Liver (tissue), 9 donors: ENCODE data around the gene PARD3B. TPM values are rescaled to one million over a fixed set of nuclear protein-coding genes. Genes with fewer than 3 reads are reported as not detected.

ENCODE experiments used
- DNase-seq: peaks from one replicate; pipeline ENCODE4 v3.0.0-alpha.2; 2017; ENCODE audit warnings: low spot score
- H3K27ac ChIP-seq, 2 donors: one replicate each; pipeline ENCODE4 v1.7.0; 2013; ENCODE audit warnings: inconsistent platforms in 2 of 2, low read length in 2 of 2, control low read depth in 1 of 2, low read depth in 1 of 2, mild to moderate bottlenecking in 1 of 2
- H3K27me3 ChIP-seq, 4 donors: one replicate each; pipeline versions ENCODE4 v1.6.1 to v1.7.0; 2013; ENCODE audit warnings: low read length in 3 of 4, inconsistent platforms in 1 of 4, mild to moderate bottlenecking in 1 of 4, moderate library complexity in 1 of 4; ENCODE audit not compliant: control insufficient read depth in 4 of 4, insufficient read depth in 4 of 4
- H3K36me3 ChIP-seq, 4 donors: one replicate each; pipeline versions ENCODE4 v1.6.1 to v1.7.0; 2013; ENCODE audit warnings: low read length in 3 of 4, mild to moderate bottlenecking in 3 of 4, low read depth in 1 of 4, moderate library complexity in 1 of 4; ENCODE audit not compliant: control insufficient read depth in 4 of 4, insufficient read depth in 3 of 4
- H3K4me1 ChIP-seq, 4 donors: one replicate each; pipeline versions ENCODE4 v1.6.1 to v1.7.0; 2013; ENCODE audit warnings: low read length in 3 of 4, mild to moderate bottlenecking in 3 of 4, moderate library complexity in 1 of 4; ENCODE audit not compliant: control insufficient read depth in 4 of 4, insufficient read depth in 4 of 4
- H3K4me3 ChIP-seq, 3 donors: one replicate each; pipeline versions ENCODE4 v1.6.1 to v1.7.0; 2013; ENCODE audit warnings: low read length in 3 of 3, control low read depth in 1 of 3, low read depth in 1 of 3, mild to moderate bottlenecking in 1 of 3
- H3K9ac ChIP-seq, 2 donors: one replicate each; pipeline ENCODE4 v1.7.0; 2013; ENCODE audit warnings: low read length in 2 of 2, mild to moderate bottlenecking in 2 of 2, moderate library complexity in 2 of 2, control low read depth in 1 of 2, low read depth in 1 of 2
- H3K9me3 ChIP-seq, 4 donors: one replicate each; pipeline versions ENCODE4 v1.6.1 to v1.7.0; 2013; ENCODE audit warnings: low read length in 3 of 4; ENCODE audit not compliant: control insufficient read depth in 4 of 4
- ATF3 ChIP-seq: IDR thresholded peaks from 2 replicates; pipeline ENCODE4 v1.6.1; 2016; ENCODE audit warnings: antibody characterized with exemption
- CTCF ChIP-seq: fragments of 150-350 bp; IDR thresholded peaks from 2 replicates; pipeline ENCODE4 v1.5.1; 2017; ENCODE audit warnings: improper control_type of control experiment, low read depth, low read length; ENCODE audit not compliant: missing input control
- EGR1 ChIP-seq, 2 donors: IDR thresholded peaks; 2 replicates each; pipeline ENCODE4 v1.6.1; 2016 to 2018; ENCODE audit warnings: antibody characterized with exemption in 2 of 2, low read depth in 2 of 2
- FOXA1 ChIP-seq: IDR thresholded peaks from 2 replicates; pipeline ENCODE4 v1.6.1; 2016; ENCODE audit warnings: antibody characterized with exemption
- FOXA2 ChIP-seq: IDR thresholded peaks from 2 replicates; pipeline ENCODE4 v1.6.1; 2016; ENCODE audit warnings: antibody characterized with exemption
- GABPA ChIP-seq, 2 donors: IDR thresholded peaks in 1 of 2; conservative IDR thresholded peaks in 1 of 2; 2 replicates each; pipeline ENCODE4 v1.6.1; 2016; ENCODE audit warnings: antibody characterized with exemption in 2 of 2, mild to moderate bottlenecking in 1 of 2, moderate library complexity in 1 of 2
- HNF4A ChIP-seq, 2 donors: conservative IDR thresholded peaks; 2 replicates each; pipeline ENCODE4 v1.6.1; 2016; ENCODE audit warnings: antibody characterized with exemption in 2 of 2, mild to moderate bottlenecking in 2 of 2
- HNF4G ChIP-seq: IDR thresholded peaks from 2 replicates; pipeline ENCODE4 v1.6.1; 2016; ENCODE audit warnings: antibody characterized with exemption
- JUND ChIP-seq, 2 donors: IDR thresholded peaks; 2 replicates each; pipeline ENCODE4 v1.6.1; 2016; ENCODE audit warnings: antibody characterized with exemption in 2 of 2
- MAX ChIP-seq: IDR thresholded peaks from 2 replicates; pipeline ENCODE4 v1.6.1; 2016; ENCODE audit warnings: antibody characterized with exemption
- NR2F2 ChIP-seq: IDR thresholded peaks from 2 replicates; pipeline ENCODE4 v1.6.1; 2016; ENCODE audit warnings: antibody characterized with exemption
- RAD21 ChIP-seq, 2 donors: IDR thresholded peaks; 2 replicates each; pipeline ENCODE4 v1.6.1; 2016; ENCODE audit warnings: antibody characterized with exemption in 2 of 2, mild to moderate bottlenecking in 2 of 2
- REST ChIP-seq: IDR thresholded peaks from 2 replicates; pipeline ENCODE4 v1.6.1; 2016; ENCODE audit warnings: antibody characterized with exemption, mild to moderate bottlenecking
- RXRA ChIP-seq, 2 donors: IDR thresholded peaks; 2 replicates each; pipeline ENCODE4 v1.6.1; 2017 to 2018; ENCODE audit warnings: antibody characterized with exemption in 2 of 2, mild to moderate bottlenecking in 1 of 2
- SP1 ChIP-seq: IDR thresholded peaks from 2 replicates; pipeline ENCODE4 v1.6.1; 2018; ENCODE audit warnings: antibody characterized with exemption, mild to moderate bottlenecking
- TAF1 ChIP-seq: conservative IDR thresholded peaks from 2 replicates; pipeline ENCODE4 v1.6.1; 2016; ENCODE audit warnings: antibody characterized with exemption, mild to moderate bottlenecking
- ZBTB33 ChIP-seq: IDR thresholded peaks from 2 replicates; pipeline ENCODE4 v1.6.1; 2016; ENCODE audit warnings: antibody characterized with exemption
- WGBS: extraction: QIAGEN DNeasy Blood & Tissue Kit; methylation state at CpG from one replicate; pipeline ENCODE4 v1.1.7; 2013; 5-methylcytosine and 5-hydroxymethylcytosine counted together
- polyA plus RNA-seq, 2 donors: library from polyadenylated mRNA; stranded (reverse) in 1 of 2; unstranded in 1 of 2; fragments of 200-250 nt in 1 of 2; fragments of >200 nt in 1 of 2; fragmentation: Nextera tagmentation in 1 of 2; extraction: Ambion mirVana in 1 of 2; gene quantifications; one replicate each; pipeline versions ENCODE4 v1.2.1 to v1.2.3, GENCODE V29; 2013 to 2015
- total RNA-seq, 2 donors: library from RNA; depleted of rRNA; stranded (reverse); fragments of >200 nt; gene quantifications; one replicate each; pipeline ENCODE4 v1.2.3, GENCODE V29; 2014
- donor health status: healthy.
- donor health status: healthy.
- donor health status: healthy.
- donor health status: healthy.
- donor health status: healthy.

Gene PARD3B
- total and polyA plus RNA-seq, 4 donors = 1.1 to 10.3 (median 3.7) TPM

- no peak for DNase-seq
- Histone ChIP-seq H3K4me3 (no peak overlapping the region), H3K9ac (no peak overlapping the region), H3K36me3 (no peaks in the 10 kb centered on the region), H3K27ac (no peak overlapping the region), H3K4me1 (no peaks in the 10 kb centered on the region), H3K27me3 (no peaks in the 10 kb centered on the region), H3K9me3 (no peaks in the 10 kb centered on the region)
- TF ChIP-seq FOXA2 = no peak
- TF ChIP-seq GABPA (IDR thresholded peaks at IDR 0.05 in 1 of 2, conservative IDR thresholded peaks at IDR 0.05 in 1 of 2) = no peak
- no peak for TF ChIP-seq CTCF
- TF ChIP-seq SP1 = no peak
- TF ChIP-seq REST = no peak
- no peak for TF ChIP-seq RAD21 (IDR thresholded peaks at IDR 0.05)
- no peak for TF ChIP-seq EGR1 (IDR thresholded peaks at IDR 0.05; ENCODE audit: low read depth in 2 of 2)
- TF ChIP-seq ZBTB33 = no peak
- TF ChIP-seq TAF1 = no peak
- no peak for TF ChIP-seq FOXA1
- TF ChIP-seq HNF4A (conservative IDR thresholded peaks at IDR 0.05) = no peak
- no peak for TF ChIP-seq HNF4G
- TF ChIP-seq RXRA (IDR thresholded peaks at IDR 0.05) = no peak
- TF ChIP-seq JUND (IDR thresholded peaks at IDR 0.05) = no peak
- no peak for TF ChIP-seq MAX
- TF ChIP-seq ATF3 = no peak
- TF ChIP-seq NR2F2 = no peak
- 44% methylated on average over 2 of the region's 2 CpGs for WGBS
These were observed 727.9 kb downstream of the PARD3B start for GRCh38 chr2:205273148-205273547.

- no peaks in the 10 kb centered on the region for H3K27me3 ChIP-seq
- H3K9me3 ChIP-seq = no peaks in the 10 kb centered on the region
- no peak for DNase-seq
- no peak overlapping the region for H3K4me3 ChIP-seq
- H3K4me1 ChIP-seq = no peaks in the 10 kb centered on the region
- H3K27ac ChIP-seq = no peak overlapping the region
- no peak overlapping the region for H3K9ac ChIP-seq
- 90% methylated on average over 3 of the region's 3 CpGs for WGBS
- no peaks in the 10 kb centered on the region for H3K36me3 ChIP-seq
- TF ChIP-seq ATF3 = no peak
These were observed 728.4 kb downstream of the PARD3B start for GRCh38 chr2:205273627-205274026.
